Activated naive CD4-positive, alpha-beta T cell treated with anti-CD3 and anti-CD28 coated beads, Interleukin-2, amount 50 U/mL, for 72 hours (primary cell): ENCODE data around the gene IYD. TPM values are rescaled to one million over a fixed set of nuclear protein-coding genes. Genes with fewer than 3 reads are reported as not detected.

ENCODE experiments used
- ATAC-seq, 2 donors: fragments of 150-1000 bp; cut with Tn5 transposase; 2 replicates each; pipeline ENCODE4 v1.10.0; 2021; ENCODE audit warnings: mild to moderate bottlenecking in 2 of 2, moderate library complexity in 2 of 2
- DNase-seq, 2 donors: peaks; one replicate each; pipeline ENCODE4 v3.0.0; 2021 to 2022; ENCODE audit warnings: low spot score in 2 of 2
- H3K27ac Mint-ChIP-seq, 2 donors: one replicate each; pipeline ENCODE4 v1.8.0; 2022; ENCODE audit warnings: mild to moderate bottlenecking in 2 of 2, mixed read lengths in 2 of 2
- H3K36me3 Mint-ChIP-seq, 2 donors: one replicate each; pipeline ENCODE4 v1.8.0; 2022; ENCODE audit warnings: mixed read lengths in 2 of 2
- H3K9me3 Mint-ChIP-seq, 2 donors: one replicate each; pipeline ENCODE4 v1.8.0; 2022; ENCODE audit warnings: mixed read lengths in 2 of 2
- total RNA-seq, 2 donors: library from RNA; stranded (reverse); gene quantifications; one replicate each; pipeline ENCODE4 v1.2.3, GENCODE V29; 2022

IYD gene, protein sequence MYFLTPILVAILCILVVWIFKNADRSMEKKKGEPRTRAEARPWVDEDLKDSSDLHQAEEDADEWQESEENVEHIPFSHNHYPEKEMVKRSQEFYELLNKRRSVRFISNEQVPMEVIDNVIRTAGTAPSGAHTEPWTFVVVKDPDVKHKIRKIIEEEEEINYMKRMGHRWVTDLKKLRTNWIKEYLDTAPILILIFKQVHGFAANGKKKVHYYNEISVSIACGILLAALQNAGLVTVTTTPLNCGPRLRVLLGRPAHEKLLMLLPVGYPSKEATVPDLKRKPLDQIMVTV
- not detected for total RNA-seq

DNA sequence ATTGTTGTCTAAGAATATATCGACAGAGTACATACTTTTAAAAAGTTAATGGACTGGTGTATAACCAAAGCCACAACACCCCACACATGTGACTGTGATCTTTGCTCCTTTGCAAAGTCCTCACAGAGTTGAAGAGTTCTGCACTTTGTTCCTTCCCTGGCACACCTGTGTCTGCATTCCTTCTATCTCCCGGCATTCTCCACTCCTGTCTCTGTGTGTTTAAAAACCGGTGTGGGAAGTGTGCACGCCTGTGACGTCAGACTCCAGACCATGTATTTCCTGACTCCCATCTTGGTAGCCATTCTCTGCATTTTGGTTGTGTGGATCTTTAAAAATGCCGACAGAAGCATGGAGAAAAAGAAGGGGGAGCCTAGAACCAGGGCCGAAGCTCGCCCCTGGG is at the start of gene IYD:
IYD (plus strand) TSS at position 251 of the 400 bp plus-strand sequence; CDS start at position 271, 20 bp downstream.
- no peak for DNase-seq
- ATAC-seq = no peak
- Mint-ChIP-seq H3K9me3 (no peaks in the 10 kb centered on the region), H3K36me3 (no peaks in the 10 kb centered on the region), H3K27ac (no peak within 1 kb of the TSS)

DNA sequence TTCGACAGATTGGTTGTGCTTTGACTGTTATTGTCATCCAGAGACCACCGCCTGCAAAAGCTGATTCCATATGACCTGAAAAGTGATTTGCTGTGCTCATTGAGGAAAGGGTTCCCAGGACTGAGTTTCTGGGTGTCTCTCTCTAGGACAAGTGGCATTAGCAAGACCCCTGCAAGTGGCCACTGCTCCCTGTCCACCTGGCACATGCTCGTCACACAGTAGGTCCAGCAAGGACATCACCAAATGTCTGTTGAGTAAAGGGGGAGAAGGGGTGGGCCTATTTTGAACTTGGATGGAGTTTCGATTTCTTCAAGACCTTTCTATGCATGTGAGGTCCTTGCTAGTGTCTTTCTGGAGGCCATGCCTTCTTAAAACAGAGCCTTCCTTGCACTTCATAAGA is 48.9 kb upstream of the IYD start:
- Mint-ChIP-seq H3K9me3 (no peaks in the 10 kb centered on the region), H3K27ac (no peak overlapping the region), H3K36me3 (no peaks in the 10 kb centered on the region)
- no peak for ATAC-seq
- DNase-seq = no peak

DNA sequence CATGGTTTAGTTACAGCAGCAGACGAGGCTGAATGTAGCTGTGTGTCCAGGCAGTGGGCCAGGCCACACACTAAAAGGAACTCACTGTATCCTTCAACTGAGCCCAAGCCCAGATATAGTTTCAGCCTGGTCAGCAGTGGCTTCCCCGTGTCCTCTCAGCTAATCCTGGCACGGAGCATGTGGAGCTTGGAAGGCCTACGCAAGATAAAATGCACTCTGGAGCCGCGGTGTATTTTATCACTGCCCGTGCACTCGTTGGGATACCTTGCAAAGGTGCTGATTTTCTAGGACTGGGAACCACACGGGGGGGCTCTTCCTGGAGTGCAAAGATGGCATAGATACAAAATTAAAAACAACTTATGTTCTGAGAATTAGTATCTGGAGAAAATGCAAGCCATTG is 48.4 kb upstream of the IYD start:
- no peak for DNase-seq
- ATAC-seq = no peak
- H3K36me3 Mint-ChIP-seq = no peaks in the 10 kb centered on the region
- no peak overlapping the region for H3K27ac Mint-ChIP-seq
- H3K9me3 Mint-ChIP-seq = no peaks in the 10 kb centered on the region

DNA sequence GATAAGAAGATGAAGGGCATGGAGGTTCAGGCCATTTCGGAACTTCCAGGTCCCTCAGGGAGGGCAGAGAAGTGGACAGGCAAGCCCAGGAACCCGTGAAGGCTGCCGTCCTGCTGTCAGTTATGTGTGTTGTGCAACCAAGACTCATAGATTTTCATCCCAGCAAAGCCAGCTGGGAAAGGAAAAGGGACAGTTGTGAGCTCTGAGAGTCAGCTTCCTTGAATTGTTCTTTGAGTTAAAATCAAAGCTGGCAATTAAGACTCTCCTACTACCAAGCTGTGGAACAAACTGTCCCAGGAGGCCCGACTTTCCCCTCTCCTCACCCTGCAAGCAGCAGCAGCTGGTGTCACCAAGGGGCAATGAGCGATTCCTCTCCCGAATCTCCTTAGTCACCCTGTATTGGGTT is 46.3 kb upstream of the IYD start:
- DNase-seq (no peak), ATAC-seq (no peak)
- H3K9me3 Mint-ChIP-seq = peaks cover 0 to 4% of the 10 kb centered on the region in 2 donors
- no peak overlapping the region for H3K27ac Mint-ChIP-seq
- no peaks in the 10 kb centered on the region for H3K36me3 Mint-ChIP-seq

DNA sequence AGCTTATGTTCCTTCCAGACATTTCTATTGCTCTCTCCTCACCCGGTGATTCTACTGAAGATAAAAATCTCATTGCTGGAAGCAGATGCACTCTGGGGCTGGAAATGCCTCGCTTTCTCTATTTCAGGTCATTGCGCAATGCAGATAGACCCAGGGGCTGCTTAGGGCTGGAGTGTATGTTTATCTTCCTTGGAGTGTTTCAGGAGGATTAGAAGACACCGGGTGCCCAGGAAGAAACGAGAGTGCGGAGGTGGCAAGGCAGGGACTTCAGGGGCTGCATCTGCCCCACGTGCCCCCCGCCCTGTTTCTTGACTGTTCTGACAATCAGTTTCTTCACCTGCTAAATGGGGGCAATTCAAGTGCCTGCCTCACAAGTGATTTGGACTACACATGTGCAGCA is 45.6 kb upstream of the IYD start:
- ATAC-seq = no peak
- no peaks in the 10 kb centered on the region for H3K36me3 Mint-ChIP-seq
- peaks cover 0 to 4% of the 10 kb centered on the region in 2 donors for H3K9me3 Mint-ChIP-seq
- no peak overlapping the region for H3K27ac Mint-ChIP-seq
- DNase-seq = no peak

DNA sequence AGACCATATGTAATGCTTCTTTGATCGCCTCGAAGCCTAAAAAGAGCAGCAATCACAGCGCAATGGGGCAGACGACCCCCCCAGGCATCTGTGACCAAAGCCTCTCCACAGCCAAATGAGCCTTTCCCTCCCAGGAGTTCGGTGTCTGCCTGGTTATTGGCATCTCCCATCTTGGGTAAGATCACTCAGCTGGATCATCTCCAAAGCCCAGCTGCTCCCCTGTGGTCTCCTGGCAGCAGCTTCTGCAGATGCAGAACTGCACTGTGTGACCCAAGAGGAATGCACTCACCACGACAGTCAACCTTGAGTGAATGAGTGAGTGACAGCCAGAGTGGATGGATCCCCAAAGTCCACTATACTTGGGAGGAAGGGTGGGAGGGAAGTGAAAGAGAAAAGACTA is 44.8 kb upstream of the IYD start:
- Mint-ChIP-seq H3K27ac (no peak overlapping the region), H3K36me3 (no peaks in the 10 kb centered on the region), H3K9me3 (peaks cover 0 to 4% of the 10 kb centered on the region in 2 donors)
- DNase-seq (no peak), ATAC-seq (no peak)

DNA sequence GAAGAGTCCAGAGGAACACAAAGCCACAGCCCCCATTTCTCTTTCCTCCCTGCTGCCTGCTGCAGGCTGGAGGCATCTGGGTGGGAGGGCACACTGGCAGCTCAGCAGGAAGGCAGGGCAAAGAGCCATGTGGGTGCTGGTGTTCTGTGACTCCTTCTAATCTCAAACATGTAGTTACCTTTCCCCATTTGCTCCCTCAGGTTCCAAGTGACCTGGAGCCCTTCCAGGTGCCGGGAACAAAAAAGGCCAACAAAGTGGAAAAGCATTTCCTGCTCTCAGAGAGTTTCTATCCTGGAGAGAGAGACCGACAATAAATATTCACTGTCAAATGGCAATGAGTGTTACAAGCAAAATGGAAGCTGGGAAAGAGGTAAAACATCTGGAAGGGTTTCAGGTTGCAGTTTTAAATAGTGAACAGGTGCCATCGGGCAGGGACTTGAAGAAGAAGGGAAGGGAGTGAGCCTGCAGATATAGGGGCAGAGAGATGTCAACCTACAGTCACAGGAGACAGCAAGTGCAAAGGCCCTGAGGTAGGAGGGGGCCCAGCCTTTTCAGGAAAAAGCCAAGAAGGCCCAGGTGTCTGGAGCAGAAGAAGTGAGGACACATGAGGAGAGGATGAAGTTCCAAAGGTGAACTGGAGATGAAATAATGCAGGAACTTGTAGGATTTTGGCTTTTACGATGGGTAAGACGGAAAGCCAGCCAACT is 43.6 kb upstream of the IYD start:
- H3K27ac Mint-ChIP-seq = no peak overlapping the region
- H3K9me3 Mint-ChIP-seq = peaks cover 0 to 4% of the 10 kb centered on the region in 2 donors
- no peaks in the 10 kb centered on the region for H3K36me3 Mint-ChIP-seq
- DNase-seq (no peak), ATAC-seq (no peak)

DNA sequence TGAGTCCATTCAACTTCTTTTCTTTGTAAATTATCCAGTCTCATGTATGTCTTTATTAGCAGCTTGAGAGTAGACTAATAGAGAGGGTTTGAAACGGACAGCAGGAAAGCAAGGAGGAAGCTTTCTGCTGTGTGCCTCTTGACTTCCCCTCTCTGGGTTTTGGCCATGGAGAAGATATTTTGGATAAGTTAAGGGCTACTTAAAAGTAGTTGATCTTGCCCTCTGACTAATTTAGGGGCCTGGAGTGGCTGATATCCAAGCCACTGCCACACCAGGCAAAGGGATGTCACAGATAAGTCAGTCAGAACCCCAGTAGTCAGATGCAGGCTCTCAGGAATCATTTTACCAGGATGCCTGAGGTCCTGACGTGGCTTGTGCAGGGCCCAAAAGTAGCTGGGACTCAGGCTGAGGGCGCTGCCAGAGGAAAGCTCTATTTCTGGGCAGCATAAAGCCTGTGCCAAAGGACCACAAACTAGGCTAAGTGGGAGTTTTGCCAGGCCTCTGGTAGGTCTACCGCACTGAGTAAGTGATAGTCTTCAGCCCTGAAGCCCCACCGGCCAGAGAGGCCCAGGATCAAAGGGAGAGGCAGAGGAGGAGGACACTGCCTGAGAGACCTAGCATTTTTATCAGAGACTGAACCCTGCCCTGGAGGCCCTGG is 41.6 kb upstream of the IYD start:
- DNase-seq (no peak), ATAC-seq (no peak)
- H3K36me3 Mint-ChIP-seq = no peaks in the 10 kb centered on the region
- peaks cover 0 to 4% of the 10 kb centered on the region in 2 donors for H3K9me3 Mint-ChIP-seq
- H3K27ac Mint-ChIP-seq = no peak overlapping the region

DNA sequence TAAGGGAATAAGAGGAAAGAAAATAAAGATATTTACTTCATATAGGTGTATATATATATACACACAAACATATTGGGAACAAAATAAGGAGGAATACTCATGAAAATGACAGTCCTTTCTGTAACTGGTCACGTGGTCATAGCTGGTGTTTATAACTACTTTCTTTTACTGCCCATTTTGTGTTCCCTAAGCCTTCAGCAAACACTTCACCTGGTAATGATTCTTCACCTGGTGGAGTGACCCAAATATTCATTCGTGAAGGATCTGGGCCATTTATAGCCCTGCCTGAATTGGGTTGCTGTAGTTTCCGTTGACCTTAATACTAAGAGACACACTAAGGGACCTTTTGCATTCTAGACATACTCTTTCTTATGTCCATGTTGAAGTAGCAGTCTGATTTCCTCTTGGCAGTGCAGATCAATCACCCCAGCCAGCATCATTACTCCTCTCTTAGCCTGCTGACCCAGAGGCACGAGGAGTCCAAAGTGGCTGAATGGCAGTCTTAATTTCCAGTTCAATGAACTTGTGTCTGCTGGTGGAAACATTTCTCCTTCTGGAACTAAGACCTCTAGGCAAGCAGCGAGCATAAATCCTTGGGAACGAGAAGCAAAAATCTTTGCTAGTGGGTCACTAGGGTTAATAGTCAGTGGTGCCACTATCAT is 39.9 kb upstream of the IYD start:
- H3K27ac Mint-ChIP-seq = no peak overlapping the region

DNA sequence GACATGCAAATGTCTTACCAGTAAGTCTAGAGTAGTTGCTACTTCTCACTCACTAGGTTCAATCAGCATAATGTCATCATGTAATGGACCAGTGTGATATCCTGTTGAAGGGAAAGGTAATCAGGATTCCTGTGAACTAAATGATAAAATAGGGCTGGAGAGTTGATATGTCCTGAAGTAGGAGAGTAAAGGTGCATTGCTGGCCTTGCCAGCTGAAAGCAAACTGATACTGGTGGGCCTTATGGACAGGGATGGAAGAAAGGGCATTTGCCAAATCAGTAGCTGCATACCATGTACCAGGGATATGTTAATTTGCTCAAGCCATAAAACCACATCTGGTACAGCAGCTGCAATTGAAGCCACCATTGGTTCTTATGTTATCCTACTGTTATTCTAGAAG is 37.5 kb upstream of the IYD start:
- no peak overlapping the region for H3K27ac Mint-ChIP-seq

More for the DNA sequence above, 39.9 kb upstream of the IYD start:
- ATAC-seq (no peak), DNase-seq (no peak)
- H3K36me3 Mint-ChIP-seq = no peaks in the 10 kb centered on the region
- H3K9me3 Mint-ChIP-seq = peaks cover 0 to 8% of the 10 kb centered on the region in 2 donors

DNA sequence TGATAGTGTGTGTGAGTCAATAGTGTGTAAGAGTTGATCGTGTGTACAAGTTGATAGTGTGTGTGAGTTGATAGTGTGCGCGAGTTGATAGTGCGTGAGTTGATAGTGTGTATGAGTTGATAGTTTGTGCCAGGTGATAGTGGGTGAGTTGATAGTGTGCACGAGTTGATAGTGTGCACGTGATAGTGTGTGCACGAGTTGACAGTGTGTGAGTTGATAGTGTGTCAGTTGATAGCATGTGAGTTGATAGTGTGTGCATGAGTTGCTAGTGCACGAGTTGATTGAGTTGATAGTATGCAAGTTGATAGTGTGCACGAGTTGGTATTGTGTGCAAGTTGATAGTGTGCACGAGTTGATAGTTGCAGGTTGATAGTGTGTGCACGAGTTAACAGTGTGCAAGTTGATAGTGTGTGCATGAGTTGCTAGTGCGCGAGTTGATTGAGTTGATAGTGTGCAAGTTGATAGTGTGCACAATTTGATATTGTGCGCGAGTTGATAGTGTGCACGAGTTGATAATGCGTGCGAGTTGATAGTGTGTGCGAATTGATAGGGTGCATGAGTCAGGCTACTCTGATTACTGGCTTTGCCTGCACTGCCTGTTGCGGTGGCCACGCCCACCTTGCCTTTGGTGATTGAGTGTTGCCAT is 35.8 kb upstream of the IYD start:
- DNase-seq (no peak), ATAC-seq (no peak)
- Mint-ChIP-seq H3K9me3 (peaks cover 0 to 5% of the 10 kb centered on the region in 2 donors), H3K27ac (no peak overlapping the region), H3K36me3 (no peaks in the 10 kb centered on the region)

More for the DNA sequence above, 37.5 kb upstream of the IYD start:
- ATAC-seq = no peak
- Mint-ChIP-seq H3K9me3 (peaks cover 0 to 8% of the 10 kb centered on the region in 2 donors), H3K36me3 (no peaks in the 10 kb centered on the region)
- DNase-seq = no peak

DNA sequence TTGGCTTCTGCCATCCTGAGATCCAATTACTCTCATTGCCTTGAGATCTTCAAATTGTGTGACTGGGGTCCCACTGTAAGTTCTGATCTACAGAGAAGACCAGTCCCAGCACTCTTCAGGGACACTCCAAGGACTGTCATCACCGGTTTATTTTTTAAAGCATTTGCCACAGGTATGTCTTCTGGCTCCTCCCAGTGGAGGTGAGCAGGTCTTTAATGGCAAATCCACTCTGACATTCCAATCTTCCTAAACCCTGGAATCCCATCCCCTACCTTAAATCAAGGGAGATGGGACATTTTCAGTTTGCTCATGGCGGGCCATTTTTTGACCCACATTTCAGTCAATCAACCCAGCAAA is 35.2 kb upstream of the IYD start:
- no peak for DNase-seq
- Mint-ChIP-seq H3K9me3 (peaks cover 0 to 5% of the 10 kb centered on the region in 2 donors), H3K36me3 (no peaks in the 10 kb centered on the region), H3K27ac (no peak overlapping the region)
- no peak for ATAC-seq

DNA sequence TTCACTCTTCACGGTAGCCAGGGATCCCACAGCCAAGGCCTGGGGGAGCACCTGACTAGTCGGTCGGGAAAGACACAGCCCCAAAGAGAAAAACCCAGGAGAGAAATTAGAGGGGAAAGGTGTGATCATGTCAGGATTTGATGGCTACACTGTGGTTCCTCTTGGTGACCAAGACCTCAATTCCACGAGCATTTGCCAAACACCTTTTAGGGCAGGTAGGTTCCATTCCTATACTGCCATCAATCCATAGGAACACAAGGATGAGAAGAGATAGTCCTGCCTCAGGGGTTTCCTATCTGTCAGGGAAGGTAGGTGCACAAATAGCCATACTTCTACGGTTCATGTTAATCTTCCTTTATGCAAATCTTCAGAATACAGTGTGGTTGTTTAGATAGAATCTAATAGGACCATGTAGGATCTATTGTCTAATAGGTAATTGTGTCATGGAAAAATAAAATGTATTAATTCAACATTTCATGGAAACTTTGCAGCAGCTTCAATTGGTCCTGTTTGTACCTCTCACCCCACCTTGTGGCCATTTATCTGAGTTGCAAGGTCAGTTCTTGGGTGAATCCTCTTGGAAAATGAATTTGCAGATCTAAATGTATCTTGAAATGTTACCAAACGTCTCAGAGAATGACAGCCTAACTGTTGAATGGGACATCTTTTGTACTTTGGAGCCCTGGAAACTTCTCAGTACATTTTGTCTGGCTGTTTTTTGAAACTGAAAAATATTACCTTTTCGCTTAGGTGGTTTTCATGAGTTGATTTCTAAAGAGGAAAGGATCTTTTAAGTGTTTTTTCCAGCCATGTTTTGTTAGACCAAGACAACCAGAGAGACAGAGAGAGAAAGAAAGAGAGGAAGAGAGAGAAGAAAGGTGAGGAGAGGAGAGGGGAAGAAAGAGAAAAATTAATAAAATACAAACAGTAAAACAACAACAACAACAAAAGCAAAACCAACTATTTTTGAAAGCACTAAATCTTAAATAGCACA is 33.7 kb upstream of the IYD start:
- H3K36me3 Mint-ChIP-seq = no peaks in the 10 kb centered on the region
- no peak for ATAC-seq
- peaks cover 0 to 5% of the 10 kb centered on the region in 2 donors for H3K9me3 Mint-ChIP-seq
- DNase-seq = peak in 1 of 2 donors; percentile 32
- no peak overlapping the region for H3K27ac Mint-ChIP-seq

DNA sequence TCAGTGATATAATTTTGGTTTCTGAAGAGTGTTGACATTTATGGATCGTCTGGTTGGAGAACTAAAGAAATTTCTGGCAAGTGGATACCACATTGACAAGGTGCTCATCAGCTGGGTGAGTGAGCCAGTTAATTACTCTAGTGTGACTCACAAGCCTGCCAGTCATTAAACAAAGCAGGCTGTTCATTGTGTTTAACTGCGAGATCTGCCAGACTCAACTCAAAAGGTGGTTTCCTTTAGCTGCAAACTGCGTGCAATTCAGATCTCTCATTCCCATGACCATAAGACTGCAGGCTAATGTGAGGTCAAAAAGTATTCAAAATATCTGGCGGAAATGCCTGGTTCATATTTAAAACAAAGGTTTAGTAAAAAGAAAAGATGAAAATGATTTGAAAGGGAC is 32.5 kb upstream of the IYD start:
- H3K36me3 Mint-ChIP-seq = no peaks in the 10 kb centered on the region
- DNase-seq (no peak), ATAC-seq (peak; percentile 11 to 26)
- H3K27ac Mint-ChIP-seq = no peak overlapping the region
- peaks cover 0 to 5% of the 10 kb centered on the region in 2 donors for H3K9me3 Mint-ChIP-seq

DNA sequence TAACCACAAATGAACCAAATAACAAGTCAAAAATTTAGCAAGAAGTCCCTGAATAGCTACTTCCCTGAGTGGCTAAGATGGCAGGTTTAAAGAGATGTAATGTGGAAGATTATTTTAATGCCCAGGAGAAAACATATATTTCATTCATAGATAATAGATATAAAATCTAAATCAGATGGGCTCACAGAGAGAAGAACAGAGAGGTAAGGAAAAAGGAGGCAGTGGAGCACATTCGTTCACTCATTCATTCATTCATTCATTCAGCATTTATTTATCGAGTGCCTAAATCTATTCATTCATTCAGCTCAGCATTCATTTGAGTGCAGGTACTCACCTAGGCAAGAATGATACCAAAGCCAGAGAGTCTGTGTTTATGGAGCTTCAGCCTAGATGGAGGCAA is 32.1 kb upstream of the IYD start:
- ATAC-seq (no peak), DNase-seq (no peak)
- peaks cover 0 to 5% of the 10 kb centered on the region in 2 donors for H3K9me3 Mint-ChIP-seq
- no peaks in the 10 kb centered on the region for H3K36me3 Mint-ChIP-seq
- H3K27ac Mint-ChIP-seq = no peak overlapping the region

DNA sequence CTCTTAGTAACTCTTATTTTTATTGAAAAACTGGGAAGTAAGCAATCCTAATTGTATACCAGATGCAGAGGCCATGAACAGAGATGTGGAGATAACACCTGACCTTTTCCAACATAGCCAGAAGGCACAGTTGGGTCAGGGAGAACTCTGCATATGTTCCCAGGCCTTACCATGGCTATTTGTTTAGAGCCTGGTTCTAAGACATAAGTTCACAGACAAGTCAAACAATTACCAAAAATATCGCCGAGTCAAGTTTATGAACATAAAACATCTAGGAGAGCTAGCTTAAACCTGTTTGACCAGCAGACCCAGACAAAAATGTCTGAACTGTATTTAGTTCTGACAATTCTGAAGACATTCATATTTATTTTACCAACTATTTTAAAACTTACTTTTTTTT is 26.7 kb upstream of the IYD start:
- DNase-seq (no peak), ATAC-seq (no peak)
- no peaks in the 10 kb centered on the region for H3K9me3 Mint-ChIP-seq
- H3K36me3 Mint-ChIP-seq = no peaks in the 10 kb centered on the region
- H3K27ac Mint-ChIP-seq = no peak overlapping the region
